GM18868 (cell line): ENCODE data around the gene CAPZA2.
"Not testable (repeated sequence)": the region's sequence is repeated elsewhere in the genome, so short reads cannot be mapped to it uniquely, and the experiment has no call there.

Experiments used
- ATAC-seq: cut with Tn5 transposase; IDR thresholded peaks from one replicate; pipeline ENCODE4 v1.9.1; 2021; ENCODE audit warnings: mild to moderate bottlenecking, moderate library complexity; ENCODE audit not compliant: unreplicated experiment

The CAPZA2 gene

GRCh38 chr7:116912269-116912909 is 50.0 kb downstream of the CAPZA2 start:
- ATAC-seq = no peak

GRCh38 chr7:116918704-116919103 is 56.3 kb downstream of the CAPZA2 start:
- ATAC-seq = no peak

- ATAC-seq = no peak
Observed at GRCh38 chr7:116920359-116920758, 58.0 kb downstream of the CAPZA2 start.

- no peak for ATAC-seq
Observed at GRCh38 chr7:116922545-116922944, 60.2 kb downstream of the CAPZA2 start.

GRCh38 chr7:116924741-116925140 is 62.4 kb downstream of the CAPZA2 start:
- ATAC-seq = no peak

- ATAC-seq = no peak
Observed at GRCh38 chr7:116929021-116929420, 66.6 kb downstream of the CAPZA2 start.

GRCh38 chr7:116929914-116930913 is 67.8 kb downstream of the CAPZA2 start:
- ATAC-seq = peak; percentile 87

- ATAC-seq = no peak
Observed at GRCh38 chr7:116932566-116932965, 70.2 kb downstream of the CAPZA2 start.

GRCh38 chr7:116933465-116933864 is 71.1 kb downstream of the CAPZA2 start:
- ATAC-seq = no peak

- ATAC-seq = no peak
Observed at GRCh38 chr7:116934580-116934979, 72.2 kb downstream of the CAPZA2 start.

- not testable (repeated sequence) for ATAC-seq
Observed at GRCh38 chr7:116936844-116937243, 74.5 kb downstream of the CAPZA2 start.

- no peak for ATAC-seq
Observed at GRCh38 chr7:116938678-116939077, 76.3 kb downstream of the CAPZA2 start.

- no peak for ATAC-seq
Observed at GRCh38 chr7:116940689-116941370, 78.4 kb downstream of the CAPZA2 start.

GRCh38 chr7:116942504-116942903 is 80.1 kb downstream of the CAPZA2 start:
- no peak for ATAC-seq

- ATAC-seq = no peak
Observed at GRCh38 chr7:116948934-116949333, 86.5 kb downstream of the CAPZA2 start.

- ATAC-seq = no peak
Observed at GRCh38 chr7:116949941-116950801, 87.8 kb downstream of the CAPZA2 start.

GRCh38 chr7:116950889-116951351 is 88.5 kb downstream of the CAPZA2 start:
- no peak for ATAC-seq

GRCh38 chr7:116951366-116952292 is 89.2 kb downstream of the CAPZA2 start:
- ATAC-seq = no peak

- ATAC-seq = peak; percentile 13
Observed at GRCh38 chr7:116952635-116953371, 90.4 kb downstream of the CAPZA2 start.
